Hematopoietic multipotent progenitor cell (in vitro differentiated cells): ENCODE results near the gene DCP1A. TPM values are rescaled to one million over a fixed set of nuclear protein-coding genes. Genes with fewer than 3 reads are reported as not detected.
"Not testable (repeated sequence)": the region's sequence is repeated elsewhere in the genome, so short reads cannot be mapped to it uniquely, and the experiment has no call there.

Source experiments
- DNase-seq, 3 donors: peaks; one replicate each; pipeline ENCODE4 v3.0.0-alpha.2; 2011 to 2015; ENCODE audit warnings: low read depth in 2 of 3, low spot score in 2 of 3
- total RNA-seq: library from RNA; depleted of rRNA; stranded (reverse); fragments of >200 nt; gene quantifications from one replicate; pipeline ENCODE4 v1.2.3, GENCODE V29; 2012

The DCP1A gene
- total RNA-seq, 1 donor: 36.9 TPM

GRCh38 chr3:53269888-53270880 is 77.2 kb downstream of the DCP1A start:
- peak in 2 of 3 donors; percentile 97 to 98 for DNase-seq

- DNase-seq: not testable (repeated sequence)
Measured at GRCh38 chr3:53269193-53269592, 78.2 kb downstream of the DCP1A start.

GRCh38 chr3:53267766-53268165 is 79.6 kb downstream of the DCP1A start:
- no peak for DNase-seq

GRCh38 chr3:53264718-53265117 is 82.6 kb downstream of the DCP1A start:
- no peak for DNase-seq

- DNase-seq: no peak
Measured at GRCh38 chr3:53263907-53264306, 83.4 kb downstream of the DCP1A start.

GRCh38 chr3:53261712-53262111 is 85.6 kb downstream of the DCP1A start:
- no peak for DNase-seq

GRCh38 chr3:53260286-53260785 is 87.0 kb downstream of the DCP1A start:
- no peak for DNase-seq

- DNase-seq: no peak
Measured at GRCh38 chr3:53259427-53260259, 87.7 kb downstream of the DCP1A start.

- DNase-seq: no peak
Measured at GRCh38 chr3:53258600-53259426, 88.5 kb downstream of the DCP1A start.

GRCh38 chr3:53257465-53257864 is 89.9 kb downstream of the DCP1A start:
- DNase-seq: no peak

GRCh38 chr3:53256704-53257055 is 90.7 kb downstream of the DCP1A start:
- no peak for DNase-seq

GRCh38 chr3:53255775-53256703 is 91.3 kb downstream of the DCP1A start, which contains the start of gene TKT:
Gene TKT, minus strand, starts transcription at chr3:53256022. Its CDS starts 80 bp downstream, at chr3:53255942.
- DNase-seq: peak; percentile 51 to 86 (median 86)

GRCh38 chr3:53255423-53255774 is 91.9 kb downstream of the DCP1A start:
- DNase-seq: peak in 1 of 3 donors; percentile 23

GRCh38 chr3:53254509-53255422 is 92.6 kb downstream of the DCP1A start:
- peak in 2 of 3 donors; percentile 45 to 47 for DNase-seq

GRCh38 chr3:53253707-53254508 is 93.4 kb downstream of the DCP1A start:
- no peak for DNase-seq

GRCh38 chr3:53252947-53253322 is 94.4 kb downstream of the DCP1A start:
- not testable (repeated sequence) for DNase-seq
